ENCODE measurements around the gene PEG3.

Gene PEG3

GRCh38 chr19:56838909-56839651 is 1.4 kb downstream of the PEG3 start:
- DNase-seq, result no peak

- DNase-seq, result no peak
These were observed 2.3 kb downstream of the PEG3 start for GRCh38 chr19:56838024-56838908.

GRCh38 chr19:56837492-56838023 is 3.0 kb downstream of the PEG3 start:
- DNase-seq, result no peak

GRCh38 chr19:56837004-56837403 is 3.5 kb downstream of the PEG3 start:
- DNase-seq, result no peak

GRCh38 chr19:56836059-56836458 is 4.5 kb downstream of the PEG3 start:
- DNase-seq, result no peak

GRCh38 chr19:56835401-56835800 is 5.1 kb downstream of the PEG3 start:
- no peak for DNase-seq

- DNase-seq, result no peak
These were observed 5.8 kb downstream of the PEG3 start for GRCh38 chr19:56834564-56835375.

GRCh38 chr19:56832352-56832928 is 8.1 kb downstream of the PEG3 start:
- DNase-seq, result no peak

GRCh38 chr19:56831255-56831654 is 9.3 kb downstream of the PEG3 start:
- DNase-seq, result no peak

GRCh38 chr19:56829596-56829995 is 10.9 kb downstream of the PEG3 start:
- DNase-seq, result no peak

- no peak for DNase-seq
These were observed 12.8 kb downstream of the PEG3 start for GRCh38 chr19:56827708-56828107.

- DNase-seq, result no peak
These were observed 16.6 kb downstream of the PEG3 start for GRCh38 chr19:56823956-56824355.

GRCh38 chr19:56823417-56823816 is 17.1 kb downstream of the PEG3 start:
- DNase-seq, result no peak

GRCh38 chr19:56822755-56823154 is 17.8 kb downstream of the PEG3 start:
- no peak for DNase-seq

GRCh38 chr19:56821675-56822074 is 18.9 kb downstream of the PEG3 start:
- no peak for DNase-seq

GRCh38 chr19:56821209-56821608 is 19.3 kb downstream of the PEG3 start:
- no peak for DNase-seq

GRCh38 chr19:56819166-56819565 is 21.4 kb downstream of the PEG3 start:
- no peak for DNase-seq

GRCh38 chr19:56814656-56815055 is 25.9 kb downstream of the PEG3 start:
- no peak for DNase-seq

- no peak for DNase-seq
These were observed 27.0 kb downstream of the PEG3 start for GRCh38 chr19:56813531-56813930.

GRCh38 chr19:56811480-56811879 is 29.0 kb downstream of the PEG3 start:
- no peak for DNase-seq

- DNase-seq, result no peak
These were observed 30.3 kb downstream of the PEG3 start for GRCh38 chr19:56810260-56810659.

GRCh38 chr19:56808717-56809392 is 31.7 kb downstream of the PEG3 start:
- DNase-seq, result no peak

All from NCI-H510A (cell line).